ENCODE measurements around the gene MMP10.

DNA sequence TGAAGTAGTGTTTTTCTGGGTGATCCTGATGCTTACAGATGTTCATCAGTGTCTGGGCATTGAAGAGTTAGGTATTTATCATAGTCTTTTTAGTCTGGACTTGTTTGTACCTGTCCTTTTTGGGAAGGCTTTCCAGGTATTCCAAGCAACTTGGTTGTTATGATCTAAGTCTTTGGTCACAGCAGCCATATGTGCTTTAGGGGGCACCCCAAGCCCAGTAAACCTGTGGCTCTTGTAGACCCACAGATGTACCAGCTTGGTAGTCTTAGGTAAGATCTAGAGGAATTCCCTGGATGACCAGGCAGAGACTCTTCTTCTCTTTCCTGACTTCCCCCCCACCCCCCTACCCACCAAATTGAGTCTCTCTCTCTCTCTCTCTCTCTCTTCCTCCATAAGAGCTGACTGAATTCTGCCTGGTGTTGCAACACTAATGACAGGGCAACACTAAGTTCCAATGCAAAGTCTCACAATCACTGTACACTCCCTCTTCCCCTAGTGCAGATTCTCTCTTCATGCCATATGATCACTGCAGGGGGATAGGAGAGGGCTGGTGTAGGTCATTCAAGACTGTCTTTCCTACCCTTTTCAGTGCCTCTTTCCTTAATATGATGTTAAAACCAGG lies 31.2 kb downstream of the MMP10 start:
- TF ChIP-seq EZH2phosphoT487 (IDR thresholded peaks at IDR 0.05; ENCODE audit: borderline replicate concordance, low read length), result no peak
- TF ChIP-seq, protein P1, sequence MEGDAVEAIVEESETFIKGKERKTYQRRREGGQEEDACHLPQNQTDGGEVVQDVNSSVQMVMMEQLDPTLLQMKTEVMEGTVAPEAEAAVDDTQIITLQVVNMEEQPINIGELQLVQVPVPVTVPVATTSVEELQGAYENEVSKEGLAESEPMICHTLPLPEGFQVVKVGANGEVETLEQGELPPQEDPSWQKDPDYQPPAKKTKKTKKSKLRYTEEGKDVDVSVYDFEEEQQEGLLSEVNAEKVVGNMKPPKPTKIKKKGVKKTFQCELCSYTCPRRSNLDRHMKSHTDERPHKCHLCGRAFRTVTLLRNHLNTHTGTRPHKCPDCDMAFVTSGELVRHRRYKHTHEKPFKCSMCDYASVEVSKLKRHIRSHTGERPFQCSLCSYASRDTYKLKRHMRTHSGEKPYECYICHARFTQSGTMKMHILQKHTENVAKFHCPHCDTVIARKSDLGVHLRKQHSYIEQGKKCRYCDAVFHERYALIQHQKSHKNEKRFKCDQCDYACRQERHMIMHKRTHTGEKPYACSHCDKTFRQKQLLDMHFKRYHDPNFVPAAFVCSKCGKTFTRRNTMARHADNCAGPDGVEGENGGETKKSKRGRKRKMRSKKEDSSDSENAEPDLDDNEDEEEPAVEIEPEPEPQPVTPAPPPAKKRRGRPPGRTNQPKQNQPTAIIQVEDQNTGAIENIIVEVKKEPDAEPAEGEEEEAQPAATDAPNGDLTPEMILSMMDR (IDR thresholded peaks at IDR 0.05; ENCODE audit: low read depth, low read length, poor library complexity, severe bottlenecking), result no peak

Data from DOHH2 (cell line).